GM18519 (cell line): ENCODE results near the gene ATP7B.

Experiments
- ATAC-seq: cut with Tn5 transposase; IDR thresholded peaks from one replicate; pipeline ENCODE4 v1.9.1; 2021; ENCODE audit warnings: mild to moderate bottlenecking, moderate library complexity; ENCODE audit not compliant: unreplicated experiment, low FRiP score

The ATP7B gene

GRCh38 chr13:51953347-51954195, 57.7 kb downstream of the ATP7B start:
- no peak for ATAC-seq

DNA sequence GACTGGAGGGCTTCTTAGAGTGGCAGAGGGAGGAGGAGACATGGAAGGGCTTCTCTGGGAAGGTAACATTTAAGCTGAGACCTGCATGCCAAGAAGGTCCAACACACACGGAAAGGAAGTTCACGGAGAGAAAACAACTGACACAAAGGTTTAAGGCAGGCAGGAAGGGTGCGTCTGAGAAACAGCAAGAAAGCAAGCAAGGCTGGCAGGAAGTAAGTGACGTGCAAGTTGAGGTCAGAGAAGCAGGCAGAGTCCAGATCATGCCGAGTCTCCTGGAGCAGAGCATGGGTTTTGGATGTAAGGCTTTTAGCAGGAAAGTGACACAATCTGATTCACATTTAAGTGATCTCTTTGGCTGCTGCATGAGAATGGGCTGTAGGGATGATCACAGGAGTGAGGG, 60.5 kb downstream of the ATP7B start:
- ATAC-seq = no peak

- ATAC-seq = no peak
Measured at GRCh38 chr13:51946163-51946669, 65.0 kb downstream of the ATP7B start.

- peak; percentile 77 for ATAC-seq
Measured at GRCh38 chr13:51945149-51945548, 66.1 kb downstream of the ATP7B start.

DNA sequence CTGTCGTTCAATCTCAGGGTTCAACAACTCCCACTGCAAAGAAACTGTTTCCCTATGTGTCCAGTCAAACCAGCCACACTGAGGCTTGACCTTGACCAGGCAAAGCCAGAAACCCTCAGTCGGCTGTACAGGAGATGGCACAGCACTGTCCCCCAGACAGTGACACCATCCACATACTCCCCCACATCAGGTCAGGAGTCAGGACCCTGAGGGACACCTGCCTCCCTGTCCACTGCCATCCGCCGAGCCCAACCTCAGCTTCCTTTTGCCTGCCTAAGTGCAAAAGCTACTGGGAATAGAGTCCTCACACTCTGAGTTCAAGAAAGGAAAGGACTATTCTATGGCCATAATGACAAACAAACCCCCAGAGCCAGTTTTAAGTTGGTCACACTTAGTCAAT, 66.8 kb downstream of the ATP7B start:
- ATAC-seq = no peak

- no peak for ATAC-seq
Measured at GRCh38 chr13:51943721-51944120, 67.5 kb downstream of the ATP7B start.

DNA sequence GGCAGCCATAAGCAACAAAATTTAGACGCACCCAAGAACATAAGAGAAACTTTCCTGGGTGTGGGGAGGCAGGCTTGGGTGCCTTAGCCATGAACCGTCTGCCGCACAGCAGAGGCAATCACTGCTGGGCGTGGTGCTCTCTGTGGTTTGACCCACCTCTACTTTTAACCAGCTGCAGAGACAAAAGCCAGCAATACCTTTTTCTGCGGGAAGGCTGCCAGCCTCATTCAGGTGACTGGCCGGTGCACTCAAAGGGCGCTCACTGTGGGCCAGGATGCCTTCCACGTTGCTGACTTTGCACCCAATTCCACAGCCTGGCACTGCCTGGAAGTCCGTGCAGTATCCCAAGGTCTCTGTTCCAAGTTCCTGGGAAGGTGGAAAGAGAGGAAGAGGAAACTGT, 69.1 kb downstream of the ATP7B start:
- no peak for ATAC-seq

- ATAC-seq = no peak
Measured at GRCh38 chr13:51938454-51938853, 72.8 kb downstream of the ATP7B start.

DNA sequence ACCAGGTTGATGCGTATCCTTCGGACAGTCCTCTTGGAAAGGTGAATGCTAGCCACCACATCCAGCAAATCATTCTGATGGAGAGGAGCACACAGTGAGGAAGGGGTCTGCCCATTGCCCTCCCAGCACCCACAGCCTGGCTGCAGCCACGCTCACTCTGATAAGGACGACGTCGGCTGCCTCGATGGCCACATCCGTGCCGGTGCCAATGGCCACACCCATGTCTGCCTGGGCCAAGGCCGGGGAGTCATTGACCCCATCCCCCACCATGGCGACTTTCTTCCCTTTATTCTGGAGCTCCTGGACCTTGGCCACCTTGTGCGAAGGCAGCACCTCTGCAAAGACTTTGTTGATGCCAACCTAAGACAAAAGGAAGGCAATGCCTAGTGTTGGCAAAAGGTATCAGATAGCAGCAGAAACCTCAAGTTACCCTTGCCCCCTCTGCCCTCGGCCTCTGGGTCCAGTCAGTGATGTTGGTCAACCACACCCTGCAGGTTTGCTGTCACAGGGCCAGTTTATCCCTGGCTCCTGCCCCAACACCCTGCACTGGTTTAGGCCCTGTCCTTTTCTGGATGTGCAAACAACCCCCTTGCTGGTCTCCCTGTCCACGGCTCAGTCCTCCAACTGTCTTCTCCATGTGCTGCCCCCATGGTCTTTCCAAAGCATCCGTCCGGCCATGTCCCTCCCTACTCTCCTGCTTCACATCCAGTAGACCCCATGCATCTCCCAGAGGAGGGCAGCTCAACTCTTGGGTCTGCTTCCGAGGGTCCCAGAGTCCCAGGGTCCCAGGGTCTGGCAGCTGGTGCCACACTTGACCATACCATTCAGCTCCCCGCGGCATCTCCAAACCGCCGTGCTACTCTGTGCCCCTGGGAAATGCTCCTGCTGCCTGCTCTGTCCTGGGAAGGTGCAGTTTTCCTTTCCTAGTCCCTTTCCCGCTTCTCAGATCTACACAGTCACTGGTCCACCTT, 73.6 kb downstream of the ATP7B start:
- no peak for ATAC-seq

DNA sequence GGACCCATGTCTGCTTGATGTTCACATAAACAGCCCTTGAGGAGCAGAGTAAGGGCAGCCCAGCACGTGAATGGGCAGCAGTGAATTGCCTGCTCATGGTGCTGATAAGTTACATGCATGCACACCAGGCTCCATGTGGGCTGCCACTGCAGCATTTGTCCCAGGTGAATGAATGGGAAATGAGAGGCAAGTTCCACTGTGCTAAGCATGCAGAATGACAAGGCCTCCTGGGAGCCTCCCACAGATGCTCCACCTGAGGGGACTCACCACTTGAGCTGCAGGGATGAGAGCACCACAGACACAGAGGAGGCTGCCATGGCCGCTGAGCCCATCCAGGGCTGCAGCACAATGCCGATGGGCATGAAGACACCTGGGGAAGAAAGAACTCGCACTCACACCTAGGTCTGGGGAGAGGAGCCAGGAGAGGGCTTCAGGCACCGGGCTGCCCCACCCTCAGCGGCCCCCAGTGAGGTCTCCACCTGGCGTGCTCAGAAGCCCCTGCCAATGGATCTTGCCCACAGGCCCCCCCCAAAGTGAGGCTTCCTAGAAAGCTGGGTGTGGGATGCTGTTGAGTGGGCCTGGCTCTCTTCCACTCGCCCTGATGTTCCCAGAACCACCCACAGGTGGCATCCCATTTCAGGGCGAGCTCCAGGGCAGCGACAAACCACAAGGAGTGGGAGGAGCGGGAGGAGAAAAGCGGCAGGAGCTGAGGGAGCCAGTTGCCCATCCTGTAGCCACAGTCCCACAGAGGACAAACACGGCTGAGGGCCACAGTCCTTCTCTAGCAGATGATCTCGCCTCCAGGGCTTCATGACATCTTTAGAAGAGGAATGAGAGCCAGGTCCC, 75.7 kb downstream of the ATP7B start:
- no peak for ATAC-seq

GRCh38 chr13:51934461-51935087, 76.7 kb downstream of the ATP7B start:
- ATAC-seq = no peak

- no peak for ATAC-seq
Measured at GRCh38 chr13:51933466-51934058, 77.7 kb downstream of the ATP7B start.

DNA sequence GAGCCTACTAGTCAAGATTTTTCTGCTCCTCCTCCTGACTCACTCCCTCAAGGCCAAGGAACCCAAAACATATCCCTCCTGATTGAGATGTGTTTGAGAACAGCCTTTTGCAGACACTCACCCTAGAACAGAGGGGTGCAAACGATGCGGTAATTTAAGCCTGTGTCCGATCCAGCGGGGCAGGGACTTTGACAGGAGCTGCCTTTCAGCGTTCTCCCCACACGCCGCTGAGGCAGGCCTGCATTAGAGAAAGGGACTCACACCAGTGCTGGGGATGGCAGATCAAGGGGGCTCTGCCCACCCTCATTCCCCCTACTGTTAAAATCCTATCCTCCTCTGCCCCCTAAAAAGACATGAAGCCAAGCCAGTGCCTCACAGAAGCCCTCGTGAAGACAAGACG, 79.0 kb downstream of the ATP7B start:
- ATAC-seq = no peak

DNA sequence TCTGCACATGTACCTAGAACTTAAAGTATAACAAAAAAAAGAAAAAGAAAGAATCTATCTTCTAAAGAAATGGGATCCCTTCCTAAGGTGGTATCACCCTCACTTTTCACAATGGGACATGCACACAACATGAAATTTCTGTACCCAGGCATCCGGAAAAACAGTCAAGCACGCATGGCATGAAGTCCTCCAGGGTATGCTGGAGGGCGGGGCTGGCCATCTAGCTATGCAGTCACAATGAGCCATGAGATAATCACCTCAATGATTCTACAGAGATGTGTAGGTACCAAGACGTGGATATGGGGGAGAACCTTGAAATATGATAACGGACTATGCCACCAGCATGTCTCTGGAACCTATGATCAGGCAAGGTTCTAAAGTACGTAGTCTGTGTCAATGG, 79.6 kb downstream of the ATP7B start:
- no peak for ATAC-seq

DNA sequence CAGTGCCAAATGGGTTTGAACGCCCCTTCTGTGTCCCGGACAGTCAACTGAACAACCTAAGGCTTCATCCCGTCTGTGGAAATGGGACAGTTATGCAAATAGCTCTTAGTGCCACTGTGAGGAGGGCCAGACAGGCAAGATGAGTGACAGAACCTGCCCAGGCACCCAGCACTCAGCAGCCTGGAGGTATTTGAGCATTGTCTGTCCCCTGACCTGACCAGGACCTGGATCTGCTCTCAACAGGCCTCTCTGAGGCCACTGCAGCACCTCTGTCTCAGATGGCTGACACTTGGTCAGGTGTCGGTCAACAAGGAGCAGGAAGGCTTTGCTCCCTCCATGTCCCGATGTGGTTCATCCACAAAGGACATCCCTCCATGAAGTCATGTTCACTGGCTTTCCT, 81.6 kb downstream of the ATP7B start:
- ATAC-seq = no peak

- no peak for ATAC-seq
Measured at GRCh38 chr13:51928231-51928630, 83.0 kb downstream of the ATP7B start.

DNA sequence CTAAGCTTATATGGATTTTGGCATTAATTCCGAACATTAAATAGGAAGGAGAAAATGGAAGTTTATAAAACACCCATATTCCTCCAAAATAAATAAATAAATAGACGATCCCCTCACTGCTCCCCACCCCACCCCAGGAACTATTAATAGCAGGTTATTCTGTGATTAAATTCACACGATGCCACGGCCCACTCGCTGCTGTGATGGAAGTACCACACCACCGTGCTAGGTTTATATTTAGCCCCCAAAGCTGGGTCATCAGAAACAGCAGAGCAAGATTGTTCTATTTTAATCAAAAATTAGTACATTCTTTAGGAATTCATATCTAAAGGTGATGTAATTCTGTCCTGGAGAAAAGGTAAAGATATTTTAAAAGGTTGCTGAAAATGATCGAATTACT, 84.1 kb downstream of the ATP7B start:
- ATAC-seq = no peak

- no peak for ATAC-seq
Measured at GRCh38 chr13:51926528-51926885, 84.7 kb downstream of the ATP7B start.

DNA sequence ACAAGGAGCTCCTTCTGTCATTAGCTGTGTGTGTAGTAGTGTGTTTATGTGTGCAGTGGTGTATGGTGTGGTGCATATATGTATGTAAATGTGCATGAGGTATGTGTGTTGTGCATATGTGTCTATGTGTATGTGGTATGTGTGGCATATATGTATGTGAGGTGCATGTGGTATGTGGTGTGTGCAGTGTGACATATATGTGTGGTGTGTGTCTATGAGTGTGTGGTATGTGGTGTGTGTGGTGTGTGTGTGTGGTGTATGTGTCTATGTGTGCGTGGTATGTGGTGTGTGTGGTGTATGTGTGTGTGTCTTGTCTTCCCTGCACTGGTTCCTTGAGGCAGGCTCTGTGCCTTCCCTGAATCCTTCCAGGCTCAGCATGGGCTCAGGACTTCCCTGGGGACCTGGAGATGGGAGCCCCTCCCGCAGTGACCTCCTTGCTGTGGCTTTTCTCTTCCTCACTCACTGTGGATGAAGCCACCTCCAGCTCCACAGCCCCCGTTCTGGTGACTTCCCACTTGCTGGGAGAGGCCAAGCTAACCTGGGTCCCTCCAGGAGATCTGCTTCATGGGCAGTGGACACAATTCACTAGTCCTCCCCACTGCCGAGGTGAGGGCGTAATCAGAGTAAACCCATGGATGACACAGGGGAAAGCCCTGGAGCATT, 85.3 kb downstream of the ATP7B start:
- no peak for ATAC-seq
